HG02571 (cell line): Measurements from ENCODE around the gene SREK1.
A peak's percentile ranks its signal among the peaks of the same experiment; 100 is the strongest.
"Not testable (repeated sequence)": the region's sequence is repeated elsewhere in the genome, so short reads cannot be mapped to it uniquely, and the experiment has no call there.

Source experiments
- ATAC-seq: cut with Tn5 transposase; IDR thresholded peaks from one replicate; pipeline ENCODE4 v1.9.1; 2021; ENCODE audit warnings: mild to moderate bottlenecking, moderate library complexity; ENCODE audit not compliant: unreplicated experiment

Gene SREK1, protein sequence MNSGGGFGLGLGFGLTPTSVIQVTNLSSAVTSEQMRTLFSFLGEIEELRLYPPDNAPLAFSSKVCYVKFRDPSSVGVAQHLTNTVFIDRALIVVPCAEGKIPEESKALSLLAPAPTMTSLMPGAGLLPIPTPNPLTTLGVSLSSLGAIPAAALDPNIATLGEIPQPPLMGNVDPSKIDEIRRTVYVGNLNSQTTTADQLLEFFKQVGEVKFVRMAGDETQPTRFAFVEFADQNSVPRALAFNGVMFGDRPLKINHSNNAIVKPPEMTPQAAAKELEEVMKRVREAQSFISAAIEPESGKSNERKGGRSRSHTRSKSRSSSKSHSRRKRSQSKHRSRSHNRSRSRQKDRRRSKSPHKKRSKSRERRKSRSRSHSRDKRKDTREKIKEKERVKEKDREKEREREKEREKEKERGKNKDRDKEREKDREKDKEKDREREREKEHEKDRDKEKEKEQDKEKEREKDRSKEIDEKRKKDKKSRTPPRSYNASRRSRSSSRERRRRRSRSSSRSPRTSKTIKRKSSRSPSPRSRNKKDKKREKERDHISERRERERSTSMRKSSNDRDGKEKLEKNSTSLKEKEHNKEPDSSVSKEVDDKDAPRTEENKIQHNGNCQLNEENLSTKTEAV

DNA sequence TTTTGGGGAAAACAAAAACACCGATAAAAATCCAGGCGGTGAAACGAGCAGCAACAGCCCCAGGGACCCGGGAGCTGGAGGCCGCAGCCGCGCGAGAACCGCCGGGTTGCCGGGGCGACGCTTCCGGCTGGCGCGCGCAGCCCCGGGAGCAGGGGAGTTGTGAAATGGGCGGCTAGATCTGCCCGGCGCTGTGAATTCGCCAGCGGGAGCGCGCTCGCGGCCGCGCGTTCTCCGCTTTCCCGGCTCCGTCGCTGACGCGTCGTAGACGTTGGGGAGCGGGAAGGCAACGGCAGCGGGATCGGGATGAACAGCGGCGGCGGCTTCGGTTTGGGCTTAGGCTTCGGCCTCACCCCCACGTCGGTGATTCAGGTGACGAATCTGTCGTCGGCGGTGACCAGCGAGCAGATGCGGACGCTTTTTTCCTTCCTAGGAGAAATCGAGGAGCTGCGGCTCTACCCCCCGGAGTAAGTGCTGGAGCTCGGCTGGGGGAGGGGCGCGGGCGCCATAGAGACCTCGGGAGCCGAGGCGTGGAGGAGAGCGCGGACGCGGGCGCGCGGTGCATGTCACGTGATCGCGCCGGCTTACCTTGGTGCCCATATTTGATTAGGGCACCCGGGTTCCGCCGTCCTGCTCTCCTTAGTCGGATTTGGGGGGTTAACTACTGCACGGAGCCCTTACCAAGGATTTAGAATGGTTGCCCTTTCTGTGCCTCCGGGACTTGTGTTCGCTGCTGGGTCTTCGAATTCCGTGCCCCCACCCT is at the start of gene SREK1:
Gene SREK1 (plus strand): TSS at position 227 of the 760 bp plus-strand sequence. CDS start 77 bp downstream, at position 304.
- ATAC-seq: peak; percentile 92

DNA sequence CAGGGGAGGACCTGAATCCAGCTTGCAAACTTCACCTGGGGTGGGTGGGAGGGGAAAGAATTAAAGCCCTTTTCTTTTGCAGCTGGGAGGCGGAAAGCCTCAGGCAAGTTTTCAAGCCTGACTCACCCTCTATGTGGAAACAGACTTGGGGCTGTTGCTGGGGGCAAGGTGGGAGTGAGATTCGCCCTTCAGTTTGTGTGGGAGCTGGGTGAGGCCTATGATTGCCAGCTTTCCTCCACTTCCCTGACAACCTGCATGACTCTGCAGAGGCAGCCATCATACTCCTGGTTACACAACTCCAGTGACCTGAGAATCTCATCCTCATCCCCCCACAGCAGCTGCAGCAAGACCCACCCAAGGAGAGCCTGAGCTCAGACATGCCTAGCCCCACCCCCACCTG is 43.2 kb upstream of the SREK1 start:
- no peak for ATAC-seq

DNA sequence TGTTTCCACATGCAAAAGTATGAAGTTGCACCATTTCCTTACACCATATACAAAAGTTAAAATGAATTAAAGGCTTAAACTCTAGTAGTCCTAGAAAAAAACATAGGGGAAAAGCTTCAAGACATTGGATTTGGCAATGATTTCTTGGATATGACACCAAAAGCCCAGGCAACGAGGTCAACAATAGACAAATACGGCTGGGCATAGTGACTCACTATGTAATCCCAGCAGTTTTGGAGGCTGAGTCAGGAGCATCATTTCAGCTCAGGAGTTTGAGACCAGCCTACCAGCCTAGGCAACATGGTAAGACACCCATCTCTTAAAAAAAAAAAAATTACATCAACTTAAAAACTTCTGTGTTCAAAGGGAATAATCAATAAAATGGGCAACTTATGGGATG is 30.9 kb upstream of the SREK1 start:
- no peak for ATAC-seq

DNA sequence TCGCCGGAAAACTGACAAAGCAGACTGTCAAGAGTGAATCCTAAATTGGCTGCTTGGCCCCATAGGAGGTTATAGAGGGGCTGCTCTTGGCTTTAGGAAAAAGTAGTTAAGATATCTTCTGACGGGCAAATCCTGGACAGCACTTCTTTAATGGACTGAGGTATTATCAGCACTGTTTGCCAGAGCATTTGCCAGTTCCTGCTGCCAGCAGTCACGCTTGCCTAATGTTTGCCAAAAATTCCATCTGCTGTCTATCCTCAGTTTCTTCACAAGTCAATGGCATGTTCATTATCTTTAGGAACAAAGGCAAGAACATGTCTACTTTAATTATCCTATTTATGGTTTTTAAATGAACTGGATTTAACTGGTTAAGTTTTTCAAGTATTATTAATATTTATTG is 25.8 kb upstream of the SREK1 start:
- no peak for ATAC-seq

DNA sequence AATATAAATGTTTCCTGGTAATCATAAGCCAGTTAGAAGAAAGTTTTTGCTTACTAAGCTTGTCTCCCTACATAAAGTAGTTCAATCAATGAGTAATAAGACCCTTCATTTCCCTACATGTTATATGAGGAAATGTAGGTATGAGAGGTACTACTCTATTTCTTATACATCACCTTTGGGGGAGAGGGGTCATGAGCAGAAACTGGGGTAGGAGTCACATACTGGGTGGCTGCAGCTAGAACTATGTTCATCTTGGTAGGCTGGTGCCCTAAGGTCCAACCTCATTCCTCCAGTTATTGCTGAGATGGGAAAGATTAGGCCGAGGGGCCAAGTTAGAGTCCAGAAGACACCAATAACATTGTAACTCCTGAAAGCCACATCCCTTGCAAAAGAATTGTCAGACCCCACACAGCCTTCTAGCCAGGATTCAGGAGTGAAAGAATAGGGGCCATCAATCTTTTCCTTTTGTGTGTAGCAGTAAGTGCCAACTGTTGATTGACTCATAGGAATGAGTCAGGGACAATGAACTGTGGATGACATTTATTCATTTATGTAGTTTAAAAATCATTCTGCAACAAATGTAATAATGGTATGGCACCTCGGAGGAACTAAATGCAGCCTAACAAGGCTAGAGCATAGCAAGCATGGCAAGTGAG is 21.6 kb upstream of the SREK1 start:
- no peak for ATAC-seq

DNA sequence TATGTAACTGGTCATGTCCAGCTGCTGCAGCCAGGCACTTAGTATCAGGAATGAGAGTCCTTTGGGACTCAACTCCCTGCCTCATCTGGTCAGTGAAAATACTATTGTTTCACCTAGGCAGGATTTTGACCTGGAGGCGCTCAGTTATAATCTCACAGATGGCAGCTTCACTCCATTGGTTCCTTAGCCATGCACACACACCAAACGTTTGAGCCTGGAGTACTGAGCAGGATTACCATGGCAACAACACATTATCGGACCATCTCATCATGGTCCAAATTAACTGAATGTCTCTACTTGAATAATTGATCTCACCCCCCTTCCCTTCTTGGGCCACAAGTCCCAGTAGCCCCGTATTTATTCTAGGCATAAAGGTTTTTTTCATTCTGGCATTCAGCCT is 15.0 kb upstream of the SREK1 start:
- ATAC-seq: no peak

DNA sequence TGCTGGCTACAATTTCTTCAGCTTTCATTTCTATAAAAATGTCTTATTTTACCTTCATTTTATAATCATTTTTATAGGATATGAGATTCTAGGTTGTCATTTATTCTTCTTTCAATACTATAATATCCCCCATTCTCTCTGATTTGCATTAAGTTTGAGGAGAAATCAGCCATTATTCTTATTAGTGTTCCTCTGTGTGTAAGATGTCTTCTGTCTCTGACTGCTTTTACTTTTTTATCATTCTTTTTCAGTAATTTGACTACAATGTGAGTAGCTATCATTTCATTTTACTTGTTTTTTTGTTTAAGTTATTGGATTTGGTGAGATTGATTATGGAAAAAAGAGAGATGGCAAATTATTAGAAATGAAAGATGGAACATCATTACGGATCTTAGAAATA is 13.6 kb upstream of the SREK1 start:
- ATAC-seq: no peak

DNA sequence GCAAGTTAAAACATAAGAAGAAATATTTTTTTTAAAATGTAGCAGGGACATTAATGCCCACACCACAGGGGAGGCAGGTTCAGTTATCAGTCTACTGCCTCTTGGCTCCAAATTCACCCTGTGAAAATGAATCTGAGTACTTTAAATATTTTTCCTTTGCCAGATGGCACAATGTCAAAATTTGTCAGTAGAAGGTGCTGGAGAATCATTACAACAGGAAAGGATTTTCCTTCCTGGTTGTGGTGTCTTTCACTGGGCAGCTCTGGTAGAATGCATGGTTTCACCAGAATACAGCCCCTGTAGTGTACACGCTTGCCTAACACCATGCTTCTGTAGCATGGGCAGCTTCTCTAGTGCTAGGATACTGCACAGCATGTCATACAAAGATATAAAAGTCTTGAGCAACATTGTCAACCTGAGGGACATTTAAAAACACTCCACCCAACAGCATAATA is 9.7 kb upstream of the SREK1 start:
- no peak for ATAC-seq

DNA sequence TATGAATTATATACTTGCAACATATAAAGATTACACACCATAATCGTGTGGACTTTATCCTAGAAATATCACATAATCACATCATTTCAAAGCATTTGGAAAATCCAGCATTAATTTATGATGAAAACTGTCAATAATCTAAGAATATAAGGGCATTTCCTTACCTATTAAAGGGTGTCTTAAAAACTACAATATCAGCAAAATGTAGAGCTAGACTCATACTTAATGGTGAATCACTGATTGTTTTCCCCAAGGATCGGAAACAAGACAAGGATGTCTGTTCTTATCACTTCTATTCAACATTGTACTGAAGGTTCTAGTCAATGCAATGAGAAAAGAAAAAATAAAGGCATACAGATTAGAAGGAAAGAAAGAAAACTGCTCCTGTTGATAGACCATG is 8.0 kb upstream of the SREK1 start:
- ATAC-seq: no peak

DNA sequence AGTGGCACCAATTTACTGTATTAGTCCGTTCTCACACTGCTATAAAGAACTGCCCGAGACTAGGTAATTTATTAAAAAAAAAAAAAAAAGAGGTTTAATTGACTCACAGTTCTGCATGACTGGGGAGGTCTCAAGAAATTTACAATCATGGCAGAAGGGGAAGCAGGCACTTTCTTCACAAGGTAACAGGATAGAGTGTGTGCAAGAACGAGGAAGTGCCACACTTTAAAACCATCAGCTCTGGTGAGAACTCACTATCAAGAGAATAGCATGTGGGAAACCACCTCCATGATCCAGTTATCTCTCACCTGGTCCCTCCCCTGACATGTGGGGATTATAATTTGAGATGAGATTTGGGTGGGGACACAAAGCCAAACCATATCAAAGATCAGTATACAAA is 7.2 kb upstream of the SREK1 start:
- ATAC-seq: not testable (repeated sequence)

DNA sequence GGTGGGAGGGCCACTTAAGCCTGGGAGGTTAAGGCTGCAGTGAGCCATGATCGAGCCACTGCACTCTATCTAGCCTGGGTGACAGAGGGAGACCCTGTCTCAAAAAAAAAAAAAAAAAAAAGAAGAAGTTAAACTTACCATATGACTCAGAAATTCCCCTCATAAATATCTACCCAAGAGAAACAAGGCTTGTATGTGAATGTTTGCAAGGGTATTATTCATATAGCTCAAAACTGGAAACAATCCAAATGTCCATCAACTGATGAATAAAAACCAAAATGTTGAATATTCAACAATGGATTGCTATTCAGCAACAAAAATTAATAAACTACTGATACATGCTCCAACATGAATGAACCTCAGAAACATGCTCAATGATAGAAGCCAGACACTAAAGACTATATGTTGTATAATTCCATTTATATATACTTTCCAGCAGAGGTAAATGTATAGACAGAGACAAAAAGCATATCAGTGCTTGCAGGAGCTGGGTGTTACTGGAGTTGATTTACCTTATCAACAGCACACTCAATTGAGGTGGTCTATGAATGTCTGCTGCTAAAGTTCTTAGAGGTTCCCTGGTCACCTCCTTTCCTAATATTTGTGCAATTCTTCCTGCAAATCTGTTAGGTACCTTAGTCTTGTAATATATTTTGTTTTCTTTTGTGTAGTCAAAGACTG is 5.3 kb upstream of the SREK1 start:
- no peak for ATAC-seq

DNA sequence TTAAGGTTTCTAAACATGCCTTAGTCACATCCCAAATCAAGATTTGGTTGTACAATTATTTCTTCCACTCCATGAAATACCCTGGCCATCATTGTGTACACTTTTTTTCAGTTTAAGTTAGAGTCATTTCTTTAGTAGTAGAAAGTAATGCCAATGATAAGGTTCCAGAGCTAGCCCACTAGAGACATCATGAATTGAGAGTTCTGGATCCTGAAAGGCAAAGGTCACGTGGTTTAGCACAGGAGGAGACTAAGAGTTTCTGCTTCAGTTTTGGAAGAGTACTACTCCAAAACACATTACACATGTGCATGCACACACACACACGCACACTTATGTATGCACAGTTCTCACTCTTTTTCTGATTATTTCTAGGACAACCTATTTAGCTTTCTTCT is 4.8 kb upstream of the SREK1 start:
- no peak for ATAC-seq

DNA sequence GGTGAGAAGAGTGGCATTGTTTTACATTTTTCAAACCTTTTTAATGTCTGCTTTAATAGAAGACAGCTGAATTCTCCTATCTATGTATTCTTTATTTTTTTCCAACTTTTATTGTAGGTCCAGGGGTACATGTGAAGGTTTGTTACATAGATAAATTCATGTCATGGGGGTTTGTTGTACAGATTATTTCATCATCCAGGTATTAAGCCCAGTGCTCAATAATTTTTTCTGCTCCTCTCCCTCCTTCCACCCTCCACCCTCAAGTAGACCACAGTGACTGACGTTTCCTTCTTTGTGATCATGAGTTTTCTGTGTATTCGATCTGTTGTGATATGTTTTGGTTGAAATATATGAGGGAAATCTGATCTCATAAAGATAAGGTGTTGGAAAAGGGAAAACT is 1.7 kb upstream of the SREK1 start:
- no peak for ATAC-seq

DNA sequence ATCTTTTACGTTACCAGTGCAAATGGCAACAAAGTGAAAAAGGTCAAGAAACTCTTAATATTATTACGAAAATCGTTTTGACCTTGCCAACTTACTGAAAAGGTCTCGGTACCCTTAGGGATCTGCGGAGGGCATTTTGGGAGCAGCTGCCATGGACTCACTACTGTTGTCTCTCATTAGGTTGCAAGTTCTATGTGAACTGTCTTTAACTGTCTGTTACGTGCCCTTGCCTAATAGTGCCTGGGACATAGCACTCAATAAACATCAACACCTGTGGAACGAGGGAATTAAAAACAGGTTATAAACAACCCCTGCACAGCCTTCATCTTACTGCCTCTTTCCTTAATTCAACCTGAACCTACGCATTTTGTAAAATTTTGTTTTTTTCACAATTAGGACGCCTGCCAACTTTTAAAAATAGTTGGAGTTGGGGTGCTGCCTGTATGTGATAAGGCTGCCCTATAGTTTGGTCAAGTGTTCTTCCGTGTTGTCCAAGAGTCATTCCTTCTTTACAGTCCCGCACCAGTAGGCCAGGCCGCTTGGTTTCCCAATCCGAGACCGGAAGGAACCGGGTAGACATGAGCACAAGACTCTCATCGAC is 527 bp upstream of the SREK1 start:
- ATAC-seq: peak; percentile 24

DNA sequence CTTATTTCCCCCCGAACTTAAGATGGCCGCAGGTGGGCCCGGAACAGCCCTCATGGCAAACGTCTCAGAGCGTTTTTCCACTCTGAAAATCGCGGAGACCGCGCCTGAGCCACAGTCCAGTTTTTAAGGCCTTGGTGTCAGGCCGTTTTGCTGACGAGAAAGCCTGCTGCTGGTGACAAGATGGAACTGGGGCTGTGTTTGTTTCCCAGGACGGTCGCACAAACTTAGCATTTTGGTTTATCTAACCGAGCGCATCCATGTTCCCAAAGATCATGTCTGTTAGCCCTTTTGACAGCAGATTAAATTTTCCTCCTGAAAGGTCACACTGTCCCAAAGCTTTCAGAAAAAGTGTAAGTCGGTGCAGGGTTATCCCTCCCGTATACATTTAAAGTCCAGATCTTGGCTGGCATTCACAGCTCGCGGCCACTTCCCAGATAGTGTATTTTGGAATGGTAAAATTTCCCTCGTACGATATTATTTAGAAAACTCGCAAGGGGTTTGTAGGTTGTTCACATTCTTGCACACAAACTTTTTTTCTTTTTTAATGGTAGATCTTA is 812 bp downstream of the SREK1 start:
- ATAC-seq: peak; percentile 47

DNA sequence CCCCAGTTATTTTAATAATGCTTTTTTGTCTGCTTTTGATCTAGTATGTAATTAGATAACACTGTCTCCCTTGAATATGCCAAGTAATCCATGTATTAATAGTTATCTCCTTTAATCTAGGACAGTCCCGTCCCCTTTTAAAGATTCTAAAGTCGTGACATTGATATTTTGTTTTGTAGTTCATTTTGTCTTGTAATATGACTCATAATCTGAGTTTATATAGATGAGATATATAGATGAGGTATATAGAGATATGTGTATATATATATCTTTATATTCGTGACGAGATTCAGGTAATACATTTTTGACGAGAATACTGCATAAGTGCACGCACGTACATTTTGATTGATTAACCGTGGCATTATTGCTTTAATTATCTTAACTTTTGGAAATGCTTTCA is 1.6 kb downstream of the SREK1 start:
- no peak for ATAC-seq

DNA sequence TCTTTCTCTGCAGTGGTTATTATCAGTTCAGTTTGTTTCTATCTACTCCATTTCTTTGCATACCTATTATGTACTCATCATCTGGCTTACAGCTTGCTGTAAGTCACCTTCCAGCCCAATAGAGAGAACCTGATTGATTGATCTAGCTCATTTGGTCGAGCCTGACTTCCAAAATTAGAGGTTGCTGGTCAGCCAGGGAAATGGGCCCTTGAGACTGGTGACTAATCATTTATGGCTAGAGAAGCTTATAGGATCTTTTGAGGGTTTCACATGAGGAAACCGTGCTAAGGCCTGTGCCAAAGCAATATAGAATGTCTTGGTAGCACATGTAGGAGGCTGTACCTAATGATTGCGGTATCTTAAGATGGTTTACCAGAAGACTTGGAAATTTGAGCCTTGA is 5.8 kb downstream of the SREK1 start:
- no peak for ATAC-seq

DNA sequence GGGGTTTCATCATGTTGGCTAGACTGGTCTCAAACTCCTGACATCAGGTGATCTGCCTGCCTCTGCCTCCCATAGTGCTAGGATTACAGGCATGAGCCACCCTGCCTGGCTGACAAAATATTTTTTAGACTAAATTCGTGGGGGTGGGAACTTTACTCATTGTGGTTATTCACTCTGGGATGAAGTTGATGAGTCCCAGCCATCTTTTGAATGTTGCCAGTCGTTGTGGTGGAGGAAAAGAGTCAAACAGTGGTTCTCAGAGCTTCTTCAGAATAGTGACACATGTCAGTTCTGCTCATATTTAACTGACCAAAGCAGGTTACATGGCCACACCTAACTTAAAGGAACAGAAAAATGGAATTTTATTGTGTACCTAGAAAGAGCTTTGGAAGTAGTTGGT is 6.9 kb downstream of the SREK1 start:
- no peak for ATAC-seq

DNA sequence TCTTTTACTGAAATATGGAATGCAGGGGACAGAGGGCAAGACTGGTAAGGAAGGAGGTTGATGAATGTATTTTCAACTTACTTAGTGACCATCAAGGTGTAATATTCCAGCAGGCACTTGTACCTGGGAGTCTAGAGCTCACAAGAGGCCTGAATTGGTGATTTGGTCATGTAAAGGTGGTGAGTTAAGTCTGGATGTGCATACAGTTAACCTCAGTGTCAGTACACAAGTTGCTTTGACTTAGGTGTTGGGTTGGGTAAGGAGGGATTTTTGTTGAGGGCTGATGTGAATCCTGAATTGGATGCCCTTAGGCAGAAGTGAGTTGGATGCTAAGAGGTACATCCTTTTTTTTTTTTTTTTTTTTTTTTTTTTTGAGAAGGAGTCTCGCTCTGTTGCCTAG is 7.4 kb downstream of the SREK1 start:
- ATAC-seq: no peak

DNA sequence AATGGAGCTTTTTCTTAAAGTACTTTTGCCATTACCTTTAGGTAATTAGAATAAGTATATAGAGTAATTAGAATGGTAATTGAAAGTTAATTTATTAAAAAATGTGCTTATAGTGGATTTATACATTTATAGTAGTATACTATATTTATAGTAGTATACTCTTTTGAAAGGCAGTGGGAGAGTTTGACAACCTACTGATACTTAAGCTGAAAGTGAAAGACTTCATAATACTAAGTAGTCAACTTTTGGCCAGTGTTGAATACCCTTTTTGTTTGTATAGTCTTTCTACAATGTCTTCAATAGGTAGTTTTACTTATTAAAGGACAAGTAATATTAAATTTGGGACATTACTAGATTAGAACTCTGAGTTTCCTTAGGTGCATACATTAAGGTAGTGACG is 12.9 kb downstream of the SREK1 start:
- no peak for ATAC-seq
